CD4-positive, alpha-beta T cell (primary cell): Measurements from ENCODE around the gene PUDP. TPM values are rescaled to one million over a fixed set of nuclear protein-coding genes. Genes with fewer than 3 reads are reported as not detected.
A peak's percentile ranks its signal among the peaks of the same experiment; 100 is the strongest.

Source experiments
- ATAC-seq: fragments of 200-7000 bp; cut with Tn5 transposase; one replicate; pipeline ENCODE4 v1.10.0; 2022; ENCODE audit warnings: mild to moderate bottlenecking; ENCODE audit not compliant: poor library complexity
- CTCF ChIA-PET: fragments of 350-600 bp; sonication (Branson Sonifier 250); formaldehyde crosslinking; loops from one replicate; lab custom pipeline; 2021; ENCODE audit warnings: antibody characterized with exemption, inconsistent platforms; lab: Charles Lee
- POLR2A ChIA-PET: fragments of 350-600 bp; sonication (Branson Sonifier 250); formaldehyde crosslinking; loops from one replicate; lab custom pipeline; 2021; ENCODE audit warnings: antibody characterized with exemption, inconsistent platforms; lab: Charles Lee
- DNase-seq, 14 experiments: peaks; one replicate each; pipeline ENCODE4 v3.0.0-alpha.2; 2013 to 2020; ENCODE audit warnings: mixed read lengths in 2 of 14
- H3K27ac ChIP-seq, 2 donors: one replicate each; pipeline versions ENCODE4 v1.5.1 to v1.7.0; 2013; ENCODE audit warnings: low read length in 2 of 2, low read depth in 1 of 2, mild to moderate bottlenecking in 1 of 2
- H3K27me3 ChIP-seq, 2 experiments: 1 replicate in 1 of 2; 2 replicates in 1 of 2; pipeline versions ENCODE4 v1.6.1 to v1.7.0; 2013; ENCODE audit warnings: low read length in 2 of 2, control low read depth in 1 of 2, mild to moderate bottlenecking in 1 of 2, moderate library complexity in 1 of 2; ENCODE audit not compliant: insufficient read depth in 2 of 2, control insufficient read depth in 1 of 2
- H3K36me3 ChIP-seq: one replicate; pipeline ENCODE4 v1.6.1; 2013; ENCODE audit warnings: low read length, control low read depth; ENCODE audit not compliant: insufficient read depth
- H3K4me1 ChIP-seq: one replicate; pipeline ENCODE4 v1.6.1; 2013; ENCODE audit warnings: low read length, control low read depth; ENCODE audit not compliant: insufficient read depth
- H3K4me3 ChIP-seq: one replicate; pipeline ENCODE4 v1.5.1; 2013; ENCODE audit warnings: mild to moderate bottlenecking, low read length, moderate library complexity
- H3K9me3 ChIP-seq, 2 experiments: 1 replicate in 1 of 2; 2 replicates in 1 of 2; pipeline versions ENCODE4 v1.6.1 to v1.7.0; 2013; ENCODE audit warnings: low read length in 2 of 2, mild to moderate bottlenecking in 2 of 2, control low read depth in 1 of 2, moderate library complexity in 1 of 2; ENCODE audit not compliant: control insufficient read depth in 1 of 2, insufficient read depth in 1 of 2
- H3K27ac Mint-ChIP-seq: one replicate; pipeline ENCODE4 v1.8.0; 2020; ENCODE audit warnings: mixed read lengths
- H3K27me3 Mint-ChIP-seq: one replicate; pipeline ENCODE4 v1.8.0; 2021; ENCODE audit warnings: mixed read lengths
- H3K36me3 Mint-ChIP-seq: one replicate; pipeline ENCODE4 v1.8.0; 2021; ENCODE audit warnings: low read depth, mixed read lengths
- H3K4me1 Mint-ChIP-seq: one replicate; pipeline ENCODE4 v1.8.0; 2021; ENCODE audit warnings: low read depth, mixed read lengths
- H3K4me3 Mint-ChIP-seq: one replicate; pipeline ENCODE4 v1.8.0; 2020; ENCODE audit warnings: mild to moderate bottlenecking, mixed read lengths
- H3K9me3 Mint-ChIP-seq: one replicate; pipeline ENCODE4 v1.8.0; 2020; ENCODE audit warnings: mixed read lengths
- CTCF ChIP-seq: fragments of 200-600 bp; IDR thresholded peaks from one replicate; pipeline ENCODE4 v1.8.0; 2022; ENCODE audit warnings: antibody characterized with exemption, mild to moderate bottlenecking
- intact Hi-C, 2 experiments: fragments of 100-400 bp; cut with DNase I in 1 of 2; cut with micrococcal nuclease in 1 of 2; formaldehyde crosslinking; loops; one replicate each; pipeline versions ENCODE4 v1.15.1 to v1.9.0; 2023 to 2025; cut with DNase I, micrococcal nuclease
- polyA plus RNA-seq, 2 donors: library from polyadenylated mRNA; unstranded; fragments of 120-200 nt; gene quantifications; one replicate each; pipeline ENCODE4 v1.2.1, GENCODE V29; 2013
- total RNA-seq, 174 experiments: library from RNA in 2 of 174; stranded (reverse) in 2 of 174; gene quantifications; one replicate each; pipeline ENCODE4 v1.2.3 and lab custom pipeline; 2021 to 2026

PUDP gene
- 1 to 10 TPM; 3.2 to 3.5 TPM for total RNA-seq
- polyA plus RNA-seq (2013, experiment 1 of 2) = 9.4 TPM
- polyA plus RNA-seq (2013, experiment 2 of 2) = 10.7 TPM
- total RNA-seq (lab: John Stamatoyannopoulos, UW) = 2.9 to 31.5 (median 12.6) reads per million in 172 experiments

DNA sequence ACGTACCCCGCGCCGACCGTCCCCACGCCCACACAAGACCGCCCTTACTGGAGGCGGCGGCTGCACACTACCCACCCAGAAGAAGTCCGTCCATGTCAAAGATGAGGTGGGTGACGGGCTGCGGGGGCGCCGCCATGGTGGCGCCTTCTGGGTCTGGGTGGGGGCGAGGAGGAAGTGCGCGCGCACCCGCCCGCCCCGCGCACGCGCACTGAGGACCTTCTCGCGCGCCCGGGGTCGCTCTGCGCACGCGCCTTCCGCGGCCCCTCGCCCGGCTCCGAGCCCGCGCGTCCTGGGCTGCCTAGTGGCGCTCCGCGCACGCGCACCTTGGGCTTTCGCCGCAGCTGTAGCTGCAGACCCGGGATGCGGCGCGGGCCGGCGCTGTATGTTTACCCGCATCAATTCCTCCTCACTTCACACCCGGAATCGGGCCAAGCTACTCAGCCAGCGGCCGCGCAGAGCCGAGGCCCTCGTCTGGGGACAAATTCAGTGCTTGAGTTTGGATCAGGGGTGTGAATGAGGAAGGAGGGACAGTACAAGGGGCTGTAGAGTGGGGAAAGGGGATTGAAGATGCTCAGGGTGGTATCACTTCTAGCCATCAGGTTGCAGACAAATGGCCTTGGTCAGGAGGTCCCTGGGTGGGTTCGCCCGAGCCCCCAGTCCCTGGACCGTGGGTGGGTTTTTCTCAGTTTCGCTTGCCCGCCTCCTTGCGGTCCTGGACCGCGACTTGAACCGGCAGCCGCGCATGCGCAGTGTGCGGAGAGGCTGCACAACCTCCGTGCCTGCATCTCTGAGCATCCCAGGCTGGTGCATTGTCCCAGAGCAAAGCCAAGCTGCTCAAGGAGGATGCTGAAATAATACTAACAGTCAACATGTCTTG is at the start of gene PUDP:
TSS of gene PUDP (minus strand) at position 176 of the 877 bp plus-strand sequence. CDS start at position 136, 40 bp downstream.
- Histone ChIP-seq H3K9me3 (no peaks in the 10 kb centered on the region), H3K36me3 (no peaks in the 10 kb centered on the region), H3K27me3 (no peaks in the 10 kb centered on the region), H3K27ac (peak within 1 kb of the TSS; percentile 58 to 72), H3K4me3 (peak within 1 kb of the TSS; percentile 98), H3K4me1 (peaks cover 10% of the 10 kb centered on the region)
- CTCF ChIA-PET = interaction anchor here (1.2 kb wide), 1 partner anchor 10 kb away, joined by 3 read pairs; no protein-coding TSS in a partner anchor
- TF ChIP-seq CTCF = no peak
- H3K36me3 Mint-ChIP-seq = peaks cover 5% of the 10 kb centered on the region
- no peaks in the 10 kb centered on the region for H3K27me3 Mint-ChIP-seq
- DNase-seq (peak; percentile 62 to 94 (median 86)), ATAC-seq (peak; percentile 80)
- H3K27ac Mint-ChIP-seq = peak within 1 kb of the TSS; percentile 93
- no peaks in the 10 kb centered on the region for H3K9me3 Mint-ChIP-seq
- peaks cover 22% of the 10 kb centered on the region for H3K4me1 Mint-ChIP-seq
- POLR2A ChIA-PET = interaction anchor here (0.6 kb wide), 1 partner anchor 238 kb away, joined by 3 read pairs; no protein-coding TSS in a partner anchor
- intact Hi-C loops = loop anchor here in 1 of 2 experiments (10.0 kb wide), 1 partner anchor 777 kb away; the partner anchor contains the start of gene PNPLA4
- peak within 1 kb of the TSS; percentile 93 for H3K4me3 Mint-ChIP-seq

GRCh38 chrX:7194606-7195005 is 46.7 kb upstream of the PUDP start:
- H3K4me1 ChIP-seq = no peaks in the 10 kb centered on the region
- CTCF ChIA-PET = no interaction called here
- Mint-ChIP-seq H3K27ac (no peak overlapping the region), H3K9me3 (no peaks in the 10 kb centered on the region), H3K27me3 (no peaks in the 10 kb centered on the region), H3K36me3 (no peaks in the 10 kb centered on the region), H3K4me3 (no peak overlapping the region), H3K4me1 (no peaks in the 10 kb centered on the region)
- no peaks in the 10 kb centered on the region for H3K9me3 ChIP-seq
- DNase-seq (no peak), ATAC-seq (no peak)
- POLR2A ChIA-PET = no interaction called here
- TF ChIP-seq CTCF = no peak
- no peak overlapping the region for H3K27ac ChIP-seq
- intact Hi-C loops = no loop called here
- H3K27me3 ChIP-seq = no peaks in the 10 kb centered on the region
- H3K4me3 ChIP-seq = no peak overlapping the region
- H3K36me3 ChIP-seq = no peaks in the 10 kb centered on the region

DNA sequence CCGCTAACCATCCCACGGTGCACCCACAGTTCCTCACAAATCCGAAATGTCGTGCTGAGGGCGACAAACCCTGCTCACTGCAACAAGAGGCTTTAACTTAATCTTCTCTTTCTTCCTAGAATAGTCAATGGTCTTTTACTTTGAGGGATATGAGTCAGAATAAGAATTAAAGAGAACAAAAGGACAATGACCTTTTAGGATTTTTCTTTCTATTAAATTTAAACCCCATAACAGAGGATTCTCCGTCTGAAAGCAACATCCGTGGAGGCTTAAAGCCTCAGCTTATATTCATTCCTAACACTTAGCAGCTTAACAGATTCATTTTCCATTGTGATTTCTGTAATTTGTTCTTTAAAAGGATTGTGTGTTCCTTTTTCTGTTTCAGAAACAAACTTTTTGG is 44.9 kb upstream of the PUDP start:
- DNase-seq = no peak
- H3K4me3 ChIP-seq = no peak overlapping the region
- no peaks in the 10 kb centered on the region for H3K4me1 ChIP-seq
- CTCF ChIA-PET = no interaction called here
- Mint-ChIP-seq H3K27ac (no peak overlapping the region), H3K27me3 (no peaks in the 10 kb centered on the region), H3K9me3 (no peaks in the 10 kb centered on the region), H3K36me3 (no peaks in the 10 kb centered on the region), H3K4me1 (no peaks in the 10 kb centered on the region), H3K4me3 (no peak overlapping the region)
- no peak for ATAC-seq
- intact Hi-C loops = no loop called here
- POLR2A ChIA-PET = no interaction called here
- TF ChIP-seq CTCF = no peak
- H3K27me3 ChIP-seq = no peaks in the 10 kb centered on the region
- H3K9me3 ChIP-seq = no peaks in the 10 kb centered on the region
- no peaks in the 10 kb centered on the region for H3K36me3 ChIP-seq
- H3K27ac ChIP-seq = no peak overlapping the region
